NCI-H82 treated with DMSO at 0.1 percent for 48 hours (cell line): ENCODE results near the gene BDKRB2.
A peak's percentile ranks its signal among the peaks of the same experiment; 100 is the strongest.

ENCODE experiments used
- DNase-seq: peaks from one replicate; lab custom pipeline; 2025; ENCODE audit not compliant: unreplicated experiment; lab: John Stamatoyannopoulos, UW

The BDKRB2 gene

GRCh38 chr14:96204151-96205058, at the start of gene BDKRB2:
BDKRB2 (plus strand) TSS chr14:96204839; CDS start chr14:96237108, 32,269 bp downstream.
- DNase-seq = peak; percentile 28

- DNase-seq = no peak
These were observed 49.7 kb upstream of the BDKRB2 start for GRCh38 chr14:96154900-96155299.

DNA sequence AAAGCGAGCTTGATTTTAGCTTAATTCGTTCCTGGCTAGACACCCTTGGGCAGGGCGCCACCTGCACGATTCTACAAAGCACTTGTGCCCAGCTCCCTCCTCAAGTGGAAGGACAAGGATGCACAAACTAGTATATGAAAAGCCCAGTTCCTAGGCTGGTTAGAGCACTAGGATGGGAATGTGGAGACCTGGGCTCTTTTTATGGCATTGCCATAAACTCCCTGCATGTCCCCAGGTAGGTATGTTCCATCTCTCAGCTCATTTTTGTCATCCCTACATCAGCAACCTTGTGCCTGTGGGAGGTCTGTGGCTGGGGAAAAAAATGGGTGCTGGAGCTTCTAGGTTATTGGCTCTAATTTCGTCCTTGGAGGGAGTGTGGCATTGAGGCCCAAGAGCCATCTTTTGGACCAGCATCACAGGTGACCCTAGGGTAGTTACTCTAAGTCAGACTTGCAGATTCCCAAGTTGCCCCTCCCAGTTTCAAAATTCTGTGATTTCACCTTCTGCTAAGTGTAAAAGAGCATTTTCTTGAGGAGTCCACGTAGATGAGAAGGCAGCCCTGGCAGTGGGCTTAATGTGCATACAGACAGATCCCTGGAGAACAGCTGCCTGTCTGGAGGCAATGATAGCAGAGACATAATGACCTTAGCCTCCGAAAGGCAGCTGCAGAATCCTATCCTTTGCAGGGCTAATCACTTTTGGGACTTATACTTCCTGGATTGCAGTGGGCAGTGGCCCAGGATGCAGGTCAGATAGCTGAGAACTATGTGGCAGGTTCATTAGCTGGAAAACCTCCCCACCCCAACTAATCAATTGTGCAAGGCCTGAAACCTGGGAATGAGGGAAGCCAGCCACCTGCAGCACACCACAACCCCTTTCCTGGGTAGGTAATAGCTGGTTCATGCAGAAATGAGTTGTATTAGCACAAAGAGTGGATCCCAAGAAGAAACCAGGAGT, 47.6 kb upstream of the BDKRB2 start:
- DNase-seq = no peak

DNA sequence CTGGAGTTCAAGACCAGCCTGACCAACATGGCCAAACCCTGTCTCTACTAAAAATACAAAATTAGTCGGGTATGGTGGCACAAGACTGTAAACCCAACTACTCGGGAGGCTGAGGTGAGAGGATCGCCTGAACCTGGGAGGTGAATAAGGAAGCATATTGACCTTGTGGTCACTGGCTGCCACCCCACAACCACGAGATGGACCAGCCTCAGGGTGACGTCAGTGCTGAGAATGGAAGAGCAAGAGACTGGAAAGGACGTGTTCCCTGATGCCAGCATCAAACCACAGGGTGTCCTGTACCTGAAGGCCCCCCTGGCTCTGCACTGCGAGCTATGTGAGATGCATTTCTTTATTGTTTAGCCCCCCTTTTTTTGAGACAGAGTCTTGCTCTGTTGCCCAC, 45.9 kb upstream of the BDKRB2 start:
- no peak for DNase-seq

DNA sequence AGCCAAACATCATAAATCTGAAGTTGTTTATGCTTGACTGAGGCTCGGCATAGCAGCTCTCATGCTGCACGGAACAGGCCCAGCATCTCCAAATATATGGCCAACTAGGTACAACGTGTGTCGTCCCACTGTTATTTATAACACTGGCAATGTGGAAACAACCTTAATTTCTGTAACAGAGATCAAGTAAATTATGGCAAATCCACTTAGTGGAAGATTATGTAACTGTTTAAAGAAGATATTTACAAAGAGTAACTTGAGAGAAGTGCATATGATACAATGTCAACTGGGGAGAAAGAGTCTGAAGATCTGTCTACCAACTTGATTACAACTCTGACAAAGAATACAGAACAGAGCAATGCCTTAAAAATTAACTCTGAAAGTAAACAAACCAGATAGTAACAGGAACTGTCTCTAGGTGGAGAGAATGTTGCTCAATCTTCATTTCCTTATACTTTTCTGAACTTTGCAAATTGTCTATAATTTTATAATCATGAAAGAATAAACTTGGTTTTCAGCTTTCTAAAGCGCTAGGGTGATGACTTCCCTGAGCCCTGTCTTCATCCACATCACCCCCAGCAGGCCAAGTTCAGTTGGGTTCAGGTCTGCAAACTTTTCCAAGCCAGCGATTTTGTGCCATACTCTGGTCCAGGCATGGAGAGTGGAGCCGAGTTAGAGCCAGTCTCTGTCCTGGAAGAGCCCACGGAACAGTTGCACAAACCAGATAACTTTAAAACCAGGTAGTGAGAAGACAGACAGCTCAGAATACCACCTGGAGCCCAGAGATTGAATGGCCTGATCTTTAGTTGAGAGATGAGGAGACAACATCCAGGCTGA, 44.3 kb upstream of the BDKRB2 start:
- no peak for DNase-seq

GRCh38 chr14:96160913-96161310, 43.7 kb upstream of the BDKRB2 start:
- no peak for DNase-seq

GRCh38 chr14:96161636-96162035, 43.0 kb upstream of the BDKRB2 start:
- DNase-seq = no peak

DNA sequence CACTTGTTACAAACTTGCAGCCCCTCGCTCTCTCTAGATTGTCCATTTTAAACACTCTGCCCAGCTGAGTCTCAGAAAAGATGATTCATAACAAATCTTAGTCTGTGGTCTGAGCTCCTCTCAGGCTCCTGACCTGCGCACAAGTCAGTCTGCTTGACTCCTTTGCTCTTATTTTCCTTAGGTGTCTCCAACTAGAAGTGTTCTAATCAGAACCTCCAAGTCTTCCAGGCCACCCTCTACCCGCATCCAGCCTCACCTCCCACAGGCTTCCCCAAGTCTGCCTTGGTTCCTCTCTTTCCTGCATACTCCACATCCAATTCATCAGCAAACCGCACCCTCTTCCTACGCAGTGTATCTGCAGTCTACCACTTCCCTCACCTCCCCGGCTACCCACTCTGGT, 42.4 kb upstream of the BDKRB2 start:
- DNase-seq = no peak

DNA sequence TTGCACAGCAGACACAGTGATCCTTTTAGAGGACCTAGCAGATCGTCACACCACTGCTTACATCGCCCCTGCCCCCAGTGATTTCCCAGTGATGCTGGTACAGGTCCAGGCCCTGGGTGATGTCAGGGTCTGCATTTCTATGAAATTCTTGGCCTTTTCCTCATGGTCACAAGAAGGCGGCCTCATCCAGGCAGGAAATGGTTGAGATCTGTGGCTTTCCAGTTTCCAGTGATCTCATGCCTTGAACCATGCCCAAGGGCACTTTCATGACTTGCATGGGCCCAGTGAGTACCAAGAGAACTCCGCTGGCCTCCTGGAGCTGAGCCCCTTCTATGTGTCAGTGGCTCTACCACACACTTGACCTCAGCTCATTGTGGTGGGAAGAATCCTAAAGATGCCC, 41.9 kb upstream of the BDKRB2 start:
- no peak for DNase-seq

DNA sequence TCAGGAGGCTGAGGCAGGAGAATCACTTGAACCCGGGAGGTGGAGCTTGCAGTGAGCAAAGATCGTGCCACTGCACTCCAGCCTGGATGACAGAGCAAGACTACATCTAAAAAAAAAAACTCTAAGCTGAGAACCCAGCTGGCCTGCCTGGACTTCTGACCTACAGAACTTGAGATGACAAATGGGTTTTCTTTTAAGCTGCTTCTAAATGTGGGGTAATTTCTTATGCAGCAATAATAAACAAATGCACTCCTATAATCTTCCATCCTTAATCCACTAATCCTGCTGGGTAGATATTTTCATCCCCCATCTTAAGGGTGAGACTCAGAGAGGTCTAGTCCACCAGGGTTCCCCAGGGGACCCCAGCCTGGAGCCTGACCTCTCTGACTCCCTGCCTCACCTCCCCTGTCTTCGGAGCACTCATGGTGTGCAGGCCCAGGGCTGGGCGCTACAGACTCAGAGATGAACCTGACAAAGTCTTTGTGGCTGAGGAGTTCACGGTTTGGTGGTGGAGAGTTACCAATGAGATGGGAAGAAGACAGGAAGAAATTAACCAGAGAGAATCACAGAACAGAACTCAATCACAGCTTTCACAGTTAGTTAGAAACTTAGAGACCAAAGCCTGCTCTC, 39.7 kb upstream of the BDKRB2 start:
- no peak for DNase-seq

DNA sequence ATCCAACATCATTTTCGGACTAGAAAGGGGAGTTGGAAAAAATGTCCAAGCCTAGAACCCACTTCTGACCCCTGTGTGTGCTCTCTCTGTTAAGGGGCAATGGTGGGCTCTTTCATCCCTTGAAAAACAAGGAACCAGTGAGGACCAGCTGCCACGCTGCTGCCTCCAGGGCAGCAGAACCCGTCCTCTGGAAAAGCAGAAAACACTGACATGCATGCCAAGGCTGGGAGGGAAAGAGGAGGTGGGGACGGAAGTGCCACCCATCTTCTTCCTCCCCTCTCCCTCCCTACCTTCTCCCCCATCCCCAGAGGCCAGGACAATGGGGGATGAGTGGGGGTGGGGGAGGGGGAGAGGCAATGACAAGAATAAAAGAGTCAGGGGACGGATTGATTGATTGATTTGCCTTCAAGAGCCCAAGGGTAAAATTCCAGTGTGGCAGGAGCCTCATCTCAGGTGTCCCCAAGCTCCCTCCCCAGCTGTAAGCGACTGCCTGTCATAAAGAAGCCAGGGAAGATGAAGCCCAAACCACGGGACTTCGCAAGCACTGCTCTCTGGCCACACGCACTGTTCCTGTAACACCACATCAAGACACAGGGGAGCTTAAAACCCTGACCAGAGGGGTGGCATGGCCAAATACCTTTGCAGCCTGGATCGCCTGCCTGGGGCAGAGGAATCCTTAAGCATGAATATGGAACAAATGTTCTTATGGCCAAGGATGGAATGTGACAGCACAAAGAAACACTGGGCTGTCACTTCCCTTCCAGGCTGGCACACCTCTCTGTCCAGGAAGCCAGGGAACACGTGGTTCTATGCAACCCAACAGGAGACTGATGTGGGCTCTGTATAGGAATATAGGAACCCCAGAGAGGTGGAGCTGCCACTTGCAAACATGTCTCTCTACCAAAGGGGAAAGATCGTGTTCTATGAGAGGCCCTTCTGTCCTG, 38.9 kb upstream of the BDKRB2 start:
- DNase-seq = no peak

DNA sequence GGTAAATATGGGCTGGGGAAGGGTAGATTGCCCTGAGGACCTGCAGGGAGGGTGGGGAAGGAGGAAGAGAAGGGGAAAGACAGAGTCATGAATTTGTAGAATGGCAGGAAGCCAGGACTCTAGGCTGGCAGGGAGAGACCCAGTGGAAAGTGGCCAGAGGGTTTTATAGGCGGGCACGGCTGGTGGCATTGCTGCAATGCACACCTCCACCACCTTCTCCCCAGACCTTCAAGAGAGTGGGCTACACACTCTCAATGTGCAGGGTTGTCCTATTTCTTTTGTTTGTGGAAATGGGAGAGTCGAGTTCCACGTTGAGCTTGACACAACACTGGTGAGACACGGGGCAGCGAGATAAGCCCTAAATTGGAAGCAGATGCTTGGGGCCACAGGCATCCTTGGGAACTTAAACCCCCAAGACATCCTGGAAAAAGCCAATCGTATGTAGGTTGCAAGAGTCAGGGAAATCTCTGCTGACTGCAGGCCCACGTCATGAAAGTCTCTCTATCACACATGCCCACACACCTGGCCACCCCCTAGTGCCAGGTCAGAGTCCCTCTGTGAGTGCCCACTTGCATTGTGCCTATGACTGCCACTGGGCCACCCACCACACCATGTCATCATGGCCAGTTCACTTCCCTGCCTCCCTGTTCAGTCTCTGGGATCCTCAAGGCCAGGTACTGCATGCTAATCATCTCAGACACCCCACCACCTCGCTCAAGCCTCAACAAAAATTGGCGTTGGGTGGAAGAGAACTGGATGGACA, 38.0 kb upstream of the BDKRB2 start:
- no peak for DNase-seq

GRCh38 chr14:96167224-96168148, 37.2 kb upstream of the BDKRB2 start:
- no peak for DNase-seq

- DNase-seq = no peak
These were observed 36.1 kb upstream of the BDKRB2 start for GRCh38 chr14:96168581-96168980.

GRCh38 chr14:96170961-96171592, 33.6 kb upstream of the BDKRB2 start:
- DNase-seq = no peak

- DNase-seq = no peak
These were observed 30.8 kb upstream of the BDKRB2 start for GRCh38 chr14:96173636-96174475.
